SK-N-SH (cell line): ENCODE data around the gene ARID1B. TPM values are rescaled to one million over a fixed set of nuclear protein-coding genes. Genes with fewer than 3 reads are reported as not detected.

ENCODE experiments used
- CTCF ChIA-PET: fragments of 300-600, 350-600 bp; formaldehyde crosslinking; extraction: SDS; loops from one replicate; lab custom pipeline; 2021; lab: Yijun Ruan, JAX
- POLR2A ChIA-PET: fragments of 350-600 bp; sonication (Branson Sonifier 250); formaldehyde crosslinking; extraction: SDS; loops from one replicate; lab custom pipeline; 2020; ENCODE audit warnings: antibody characterized with exemption, inconsistent platforms; lab: Yijun Ruan, JAX
- DNase-seq: peaks from one replicate; pipeline ENCODE4 v3.0.0; 2012
- H2AFZ ChIP-seq: fragments of 200-600 bp; sonication (generic); 2 replicates; pipeline ENCODE4 v1.8.1; 2016; ENCODE audit warnings: antibody characterized with exemption, mild to moderate bottlenecking, low read depth
- H3F3A ChIP-seq: fragments of 200-600 bp; sonication (generic); replicated peaks from 2 replicates; pipeline ENCODE3; 2016; ENCODE audit warnings: antibody characterized with exemption, mild to moderate bottlenecking; ENCODE audit not compliant: insufficient read depth
- H3K27ac ChIP-seq, 2 experiments: fragments of 200-500 bp in 1 of 2; fragments of 200-600 bp in 1 of 2; sonication (Bioruptor generic) in 1 of 2; sonication (generic), shearing (Covaris generic) in 1 of 2; 2 replicates each; pipeline versions ENCODE4 v1.5.1 to v1.6.1; 2014 to 2016; ENCODE audit warnings: low read depth in 2 of 2, inconsistent platforms in 1 of 2, low read length in 1 of 2, mild to moderate bottlenecking in 1 of 2, mixed read lengths in 1 of 2
- H3K27me3 ChIP-seq: fragments of 200-600 bp; sonication (generic), shearing (Covaris generic); 2 replicates; pipeline ENCODE4 v1.6.1; 2016; ENCODE audit warnings: mixed run types; ENCODE audit not compliant: insufficient read depth
- H3K36me3 ChIP-seq, 2 experiments: fragments of 200-500 bp in 1 of 2; fragments of 200-600 bp in 1 of 2; sonication (Bioruptor generic) in 1 of 2; sonication (generic) in 1 of 2; replicated peaks in 1 of 2; 2 replicates each; pipeline versions ENCODE3 to v1.5.1; 2014 to 2016; ENCODE audit warnings: low read length in 1 of 2, mild to moderate bottlenecking in 1 of 2; ENCODE audit not compliant: insufficient read depth in 2 of 2, control insufficient read depth in 1 of 2
- H3K4me1 ChIP-seq, 2 experiments: fragments of 200-500 bp in 1 of 2; fragments of 200-600 bp in 1 of 2; sonication (Bioruptor generic) in 1 of 2; sonication (generic), shearing (Covaris generic) in 1 of 2; 2 replicates each; pipeline versions ENCODE4 v1.5.1 to v1.6.1; 2014 to 2016; ENCODE audit warnings: low read depth in 1 of 2, low read length in 1 of 2, mixed run types in 1 of 2; ENCODE audit not compliant: insufficient read depth in 2 of 2, control insufficient read depth in 1 of 2
- H3K4me2 ChIP-seq: fragments of 200-600 bp; sonication (generic), shearing (Covaris generic); 2 replicates; pipeline ENCODE4 v1.6.1; 2017; ENCODE audit warnings: mixed run types
- H3K4me3 ChIP-seq, 2 experiments: fragments of 200-500 bp in 1 of 2; fragments of 200-600 bp in 1 of 2; sonication (Bioruptor generic) in 1 of 2; sonication (generic), shearing (Covaris generic) in 1 of 2; 2 replicates each; pipeline versions ENCODE4 v1.5.1 to v1.8.1; 2014 to 2016; ENCODE audit warnings: low read depth in 2 of 2, inconsistent platforms in 1 of 2, low read length in 1 of 2, mild to moderate bottlenecking in 1 of 2, mixed read lengths in 1 of 2, moderate library complexity in 1 of 2
- H3K79me2 ChIP-seq: fragments of 200-600 bp; sonication (generic); 2 replicates; pipeline ENCODE4 v1.8.1; 2017; ENCODE audit warnings: mild to moderate bottlenecking; ENCODE audit not compliant: insufficient read depth
- H3K9ac ChIP-seq: fragments of 200-600 bp; sonication (generic); 2 replicates; pipeline ENCODE4 v1.6.1; 2017; ENCODE audit warnings: mixed run types
- H3K9me2 ChIP-seq: fragments of 200-600 bp; sonication (generic); 2 replicates; pipeline ENCODE4 v1.6.1; 2017; ENCODE audit warnings: mixed run types
- H3K9me3 ChIP-seq: fragments of 200-600 bp; sonication (generic); 2 replicates; pipeline ENCODE4 v1.6.1; 2017; ENCODE audit warnings: mixed run types, mild to moderate bottlenecking, moderate library complexity
- H4K20me1 ChIP-seq: fragments of 200-600 bp; sonication (generic); 2 replicates; pipeline ENCODE4 v1.6.1; 2017; ENCODE audit warnings: mild to moderate bottlenecking, mixed run types; ENCODE audit not compliant: insufficient read depth
- FOXM1 ChIP-seq: IDR thresholded peaks from 2 replicates; pipeline ENCODE4 v1.4.0; 2012; ENCODE audit warnings: low read depth, mild to moderate bottlenecking
- GABPA ChIP-seq: IDR thresholded peaks from 2 replicates; pipeline ENCODE4 v1.4.0; 2012; ENCODE audit warnings: low read depth, mild to moderate bottlenecking
- GATA2 ChIP-seq: sonication (generic); formaldehyde crosslinking; IDR thresholded peaks from 2 replicates; pipeline ENCODE4 v1.5.0; 2020; ENCODE audit warnings: mild to moderate bottlenecking, missing genetic modification reagents
- JUND ChIP-seq: IDR thresholded peaks from 2 replicates; pipeline ENCODE4 v1.4.0; 2012
- MEF2A ChIP-seq: IDR thresholded peaks from 2 replicates; pipeline ENCODE4 v1.4.0; 2012; ENCODE audit warnings: low read depth, borderline replicate concordance
- NRF1 ChIP-seq: IDR thresholded peaks from 2 replicates; pipeline ENCODE4 v1.6.1; 2012; ENCODE audit warnings: low read depth, mild to moderate bottlenecking, low read length
- RAD21 ChIP-seq: IDR thresholded peaks from 2 replicates; pipeline ENCODE4 v1.6.1; 2012; ENCODE audit warnings: mild to moderate bottlenecking, low read length
- RCOR1 ChIP-seq: fragments of 150-350 bp; IDR thresholded peaks from 2 replicates; pipeline ENCODE4 v1.6.1; 2017; ENCODE audit warnings: antibody characterized with exemption, low read length
- RFX5 ChIP-seq: IDR thresholded peaks from 2 replicates; pipeline ENCODE4 v1.6.1; 2012; ENCODE audit warnings: mild to moderate bottlenecking, improper control_type of control experiment, low read length
- RXRA ChIP-seq: IDR thresholded peaks from 2 replicates; pipeline ENCODE4 v1.4.0; 2012; ENCODE audit warnings: low read depth, mild to moderate bottlenecking, borderline replicate concordance
- SIN3A ChIP-seq: IDR thresholded peaks from 2 replicates; pipeline ENCODE4 v1.6.1; 2012; ENCODE audit warnings: low read depth, mild to moderate bottlenecking, low read length, moderate library complexity, borderline replicate concordance
- SMC3 ChIP-seq: IDR thresholded peaks from 2 replicates; pipeline ENCODE4 v1.6.1; 2012; ENCODE audit warnings: low read depth, low read length, improper control_type of control experiment
- TAF1 ChIP-seq: IDR thresholded peaks from 2 replicates; pipeline ENCODE4 v1.6.1; 2012; ENCODE audit warnings: low read depth, mild to moderate bottlenecking, low read length, moderate library complexity, borderline replicate concordance
- TCF12 ChIP-seq: IDR thresholded peaks from 2 replicates; pipeline ENCODE4 v1.4.0; 2012
- TEAD4 ChIP-seq: IDR thresholded peaks from 2 replicates; pipeline ENCODE4 v1.4.0; 2012; ENCODE audit warnings: mild to moderate bottlenecking, borderline replicate concordance; ENCODE audit not compliant: insufficient read depth
- ZBTB33 ChIP-seq: IDR thresholded peaks from 2 replicates; pipeline ENCODE4 v1.4.0; 2012; ENCODE audit warnings: low read depth, borderline replicate concordance
- WGBS: methylation state at CpG from one replicate; pipeline ENCODE4 v1.1.6; 2017; ENCODE audit warnings: low lambda C conversion rate; 5-methylcytosine and 5-hydroxymethylcytosine counted together
- polyA plus RNA-seq, 3 experiments: library from polyadenylated mRNA; depleted of rRNA; stranded (reverse); fragments of >200 nt; gene quantifications; 2 replicates each; pipeline ENCODE4 v1.2.3, GENCODE V29; 2012
- TF ChIP-seq, protein P1 (sequence below): IDR thresholded peaks from 2 replicates; pipeline ENCODE4 v1.6.1; 2012; ENCODE audit warnings: mild to moderate bottlenecking, low read depth, low read length, moderate library complexity
- TF ChIP-seq, protein P2 (sequence below): fragments of 150-350 bp; IDR thresholded peaks from 2 replicates; pipeline ENCODE4 v1.6.1; 2017; ENCODE audit warnings: antibody characterized with exemption, low read length, low read depth, borderline replicate concordance
- TF ChIP-seq, protein P3 (sequence below): fragments of 150-350 bp; IDR thresholded peaks from 2 replicates; pipeline ENCODE4 v1.6.1; 2016; ENCODE audit warnings: mild to moderate bottlenecking, low read depth, low read length
- TF ChIP-seq, protein P4 (sequence below): IDR thresholded peaks from 2 replicates; pipeline ENCODE4 v1.4.0; 2012; ENCODE audit warnings: low read depth
- TF ChIP-seq, protein P5 (sequence below): IDR thresholded peaks from 2 replicates; pipeline ENCODE4; 2012

The ARID1B gene
- polyA plus RNA-seq, 1 of the 3 experiments (the other 2 are of a cell fraction) = 13.6 TPM

DNA sequence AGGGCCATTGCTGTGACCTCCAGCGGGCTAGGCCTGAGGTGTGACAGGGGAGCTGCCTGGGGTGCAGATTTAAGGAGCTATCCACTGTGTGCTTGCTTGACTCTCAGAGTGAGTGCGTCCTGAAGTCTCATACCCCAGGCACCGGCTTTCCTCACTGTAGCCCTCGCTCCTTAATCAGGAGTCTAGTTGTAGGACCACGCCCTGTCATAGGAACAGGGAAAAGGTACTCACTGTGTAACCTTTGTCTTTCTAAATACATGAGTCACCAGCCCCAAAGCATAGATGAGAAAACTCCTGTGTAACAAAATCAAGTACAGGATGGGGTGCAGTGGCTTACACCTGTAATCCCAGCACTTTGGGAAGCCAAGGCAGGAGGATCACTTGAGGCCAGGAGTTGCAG lies 404.5 kb downstream of the ARID1B start (continued):
- TF ChIP-seq JUND = no peak
- no peak for TF ChIP-seq RAD21

DNA sequence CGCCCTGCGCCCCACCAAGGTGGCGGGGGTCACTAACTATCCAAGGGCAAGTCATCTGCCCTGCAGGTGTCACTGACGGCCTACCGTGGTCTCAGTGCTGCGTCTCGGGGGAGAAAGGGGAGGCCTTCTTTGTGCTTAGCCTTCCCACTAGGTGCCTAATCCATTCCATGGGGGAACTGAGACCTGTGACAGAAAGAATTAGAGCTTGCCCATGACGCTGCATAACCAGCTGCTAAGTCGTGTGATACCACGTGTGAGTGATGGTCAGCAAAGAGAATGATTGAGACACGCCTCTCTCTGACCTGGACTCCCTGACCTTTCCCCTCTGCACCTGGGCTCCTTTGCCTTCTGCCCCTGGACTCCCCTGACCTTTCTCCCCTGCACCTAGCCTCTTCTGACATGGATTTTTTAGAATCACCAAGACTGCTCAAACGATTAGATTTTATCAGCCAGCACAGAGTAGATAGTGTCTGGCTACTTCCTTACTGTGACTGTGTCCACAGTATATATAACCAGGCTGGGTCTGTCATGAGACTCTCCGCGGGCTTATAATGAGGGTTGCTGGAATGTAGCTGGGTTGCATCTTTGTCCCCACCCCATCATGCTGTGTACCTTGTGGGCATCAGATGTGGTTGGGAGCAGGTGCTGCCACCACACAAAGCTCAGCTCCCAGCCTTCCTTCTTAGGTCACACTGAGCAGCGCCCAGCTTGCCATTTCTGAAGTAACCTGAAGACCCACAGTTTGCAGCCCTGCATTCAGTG lies 405.5 kb downstream of the ARID1B start:
- Histone ChIP-seq H3K79me2 (no peaks in the 10 kb centered on the region), H3K4me3 (no peak overlapping the region), H3K27ac (no peak overlapping the region; a peak in 1 of 4 replicates), H3K36me3 (peaks cover 15 to 52% of the 10 kb centered on the region in 2 experiments), H3F3A (peaks cover 5% of the 10 kb centered on the region), H2AFZ (no peak overlapping the region), H3K9me2 (no peaks in the 10 kb centered on the region), H3K9ac (no peak overlapping the region), H3K4me1 (peaks cover 0 to 29% of the 10 kb centered on the region in 2 experiments; a peak in 1 of 4 replicates), H3K9me3 (no peaks in the 10 kb centered on the region), H3K27me3 (no peaks in the 10 kb centered on the region), H3K4me2 (no peak overlapping the region), H4K20me1 (no peaks in the 10 kb centered on the region)
- POLR2A ChIA-PET = no interaction called here
- CTCF ChIA-PET = interaction anchor here (1.1 to 4.9 kb wide), 6 partner anchors 14 to 148 kb away, joined by 3 to 25 read pairs (median 8); no protein-coding TSS in a partner anchor
- no peak for DNase-seq
- TF ChIP-seq RFX5 (no peak), GABPA (no peak), NRF1 (no peak), FOXM1 (no peak), GATA2 (no peak), TCF12 (no peak), SMC3 (no peak), ZBTB33 (no peak), SIN3A (no peak), RXRA (no peak), RCOR1 (no peak), JUND (no peak), MEF2A (no peak), TAF1 (no peak), TEAD4 (no peak)
- TF ChIP-seq, protein P1, sequence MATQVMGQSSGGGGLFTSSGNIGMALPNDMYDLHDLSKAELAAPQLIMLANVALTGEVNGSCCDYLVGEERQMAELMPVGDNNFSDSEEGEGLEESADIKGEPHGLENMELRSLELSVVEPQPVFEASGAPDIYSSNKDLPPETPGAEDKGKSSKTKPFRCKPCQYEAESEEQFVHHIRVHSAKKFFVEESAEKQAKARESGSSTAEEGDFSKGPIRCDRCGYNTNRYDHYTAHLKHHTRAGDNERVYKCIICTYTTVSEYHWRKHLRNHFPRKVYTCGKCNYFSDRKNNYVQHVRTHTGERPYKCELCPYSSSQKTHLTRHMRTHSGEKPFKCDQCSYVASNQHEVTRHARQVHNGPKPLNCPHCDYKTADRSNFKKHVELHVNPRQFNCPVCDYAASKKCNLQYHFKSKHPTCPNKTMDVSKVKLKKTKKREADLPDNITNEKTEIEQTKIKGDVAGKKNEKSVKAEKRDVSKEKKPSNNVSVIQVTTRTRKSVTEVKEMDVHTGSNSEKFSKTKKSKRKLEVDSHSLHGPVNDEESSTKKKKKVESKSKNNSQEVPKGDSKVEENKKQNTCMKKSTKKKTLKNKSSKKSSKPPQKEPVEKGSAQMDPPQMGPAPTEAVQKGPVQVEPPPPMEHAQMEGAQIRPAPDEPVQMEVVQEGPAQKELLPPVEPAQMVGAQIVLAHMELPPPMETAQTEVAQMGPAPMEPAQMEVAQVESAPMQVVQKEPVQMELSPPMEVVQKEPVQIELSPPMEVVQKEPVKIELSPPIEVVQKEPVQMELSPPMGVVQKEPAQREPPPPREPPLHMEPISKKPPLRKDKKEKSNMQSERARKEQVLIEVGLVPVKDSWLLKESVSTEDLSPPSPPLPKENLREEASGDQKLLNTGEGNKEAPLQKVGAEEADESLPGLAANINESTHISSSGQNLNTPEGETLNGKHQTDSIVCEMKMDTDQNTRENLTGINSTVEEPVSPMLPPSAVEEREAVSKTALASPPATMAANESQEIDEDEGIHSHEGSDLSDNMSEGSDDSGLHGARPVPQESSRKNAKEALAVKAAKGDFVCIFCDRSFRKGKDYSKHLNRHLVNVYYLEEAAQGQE = no peak
- TF ChIP-seq, protein P2, sequence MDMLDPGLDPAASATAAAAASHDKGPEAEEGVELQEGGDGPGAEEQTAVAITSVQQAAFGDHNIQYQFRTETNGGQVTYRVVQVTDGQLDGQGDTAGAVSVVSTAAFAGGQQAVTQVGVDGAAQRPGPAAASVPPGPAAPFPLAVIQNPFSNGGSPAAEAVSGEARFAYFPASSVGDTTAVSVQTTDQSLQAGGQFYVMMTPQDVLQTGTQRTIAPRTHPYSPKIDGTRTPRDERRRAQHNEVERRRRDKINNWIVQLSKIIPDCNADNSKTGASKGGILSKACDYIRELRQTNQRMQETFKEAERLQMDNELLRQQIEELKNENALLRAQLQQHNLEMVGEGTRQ = no peak
- TF ChIP-seq, protein P3, sequence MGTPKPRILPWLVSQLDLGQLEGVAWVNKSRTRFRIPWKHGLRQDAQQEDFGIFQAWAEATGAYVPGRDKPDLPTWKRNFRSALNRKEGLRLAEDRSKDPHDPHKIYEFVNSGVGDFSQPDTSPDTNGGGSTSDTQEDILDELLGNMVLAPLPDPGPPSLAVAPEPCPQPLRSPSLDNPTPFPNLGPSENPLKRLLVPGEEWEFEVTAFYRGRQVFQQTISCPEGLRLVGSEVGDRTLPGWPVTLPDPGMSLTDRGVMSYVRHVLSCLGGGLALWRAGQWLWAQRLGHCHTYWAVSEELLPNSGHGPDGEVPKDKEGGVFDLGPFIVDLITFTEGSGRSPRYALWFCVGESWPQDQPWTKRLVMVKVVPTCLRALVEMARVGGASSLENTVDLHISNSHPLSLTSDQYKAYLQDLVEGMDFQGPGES = no peak
- TF ChIP-seq, protein P4, sequence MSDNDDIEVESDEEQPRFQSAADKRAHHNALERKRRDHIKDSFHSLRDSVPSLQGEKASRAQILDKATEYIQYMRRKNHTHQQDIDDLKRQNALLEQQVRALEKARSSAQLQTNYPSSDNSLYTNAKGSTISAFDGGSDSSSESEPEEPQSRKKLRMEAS = no peak
- TF ChIP-seq, protein P5, sequence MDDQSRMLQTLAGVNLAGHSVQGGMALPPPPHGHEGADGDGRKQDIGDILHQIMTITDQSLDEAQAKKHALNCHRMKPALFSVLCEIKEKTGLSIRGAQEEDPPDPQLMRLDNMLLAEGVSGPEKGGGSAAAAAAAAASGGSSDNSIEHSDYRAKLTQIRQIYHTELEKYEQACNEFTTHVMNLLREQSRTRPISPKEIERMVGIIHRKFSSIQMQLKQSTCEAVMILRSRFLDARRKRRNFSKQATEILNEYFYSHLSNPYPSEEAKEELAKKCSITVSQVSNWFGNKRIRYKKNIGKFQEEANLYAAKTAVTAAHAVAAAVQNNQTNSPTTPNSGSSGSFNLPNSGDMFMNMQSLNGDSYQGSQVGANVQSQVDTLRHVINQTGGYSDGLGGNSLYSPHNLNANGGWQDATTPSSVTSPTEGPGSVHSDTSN = no peak
- WGBS = 82% methylated on average over 9 of the region's 15 CpGs
